ENCODE measurements around the gene ITGB3BP.
"Not testable (repeated sequence)": the region's sequence is repeated elsewhere in the genome, so short reads cannot be mapped to it uniquely, and the experiment has no call there.

ITGB3BP gene

DNA sequence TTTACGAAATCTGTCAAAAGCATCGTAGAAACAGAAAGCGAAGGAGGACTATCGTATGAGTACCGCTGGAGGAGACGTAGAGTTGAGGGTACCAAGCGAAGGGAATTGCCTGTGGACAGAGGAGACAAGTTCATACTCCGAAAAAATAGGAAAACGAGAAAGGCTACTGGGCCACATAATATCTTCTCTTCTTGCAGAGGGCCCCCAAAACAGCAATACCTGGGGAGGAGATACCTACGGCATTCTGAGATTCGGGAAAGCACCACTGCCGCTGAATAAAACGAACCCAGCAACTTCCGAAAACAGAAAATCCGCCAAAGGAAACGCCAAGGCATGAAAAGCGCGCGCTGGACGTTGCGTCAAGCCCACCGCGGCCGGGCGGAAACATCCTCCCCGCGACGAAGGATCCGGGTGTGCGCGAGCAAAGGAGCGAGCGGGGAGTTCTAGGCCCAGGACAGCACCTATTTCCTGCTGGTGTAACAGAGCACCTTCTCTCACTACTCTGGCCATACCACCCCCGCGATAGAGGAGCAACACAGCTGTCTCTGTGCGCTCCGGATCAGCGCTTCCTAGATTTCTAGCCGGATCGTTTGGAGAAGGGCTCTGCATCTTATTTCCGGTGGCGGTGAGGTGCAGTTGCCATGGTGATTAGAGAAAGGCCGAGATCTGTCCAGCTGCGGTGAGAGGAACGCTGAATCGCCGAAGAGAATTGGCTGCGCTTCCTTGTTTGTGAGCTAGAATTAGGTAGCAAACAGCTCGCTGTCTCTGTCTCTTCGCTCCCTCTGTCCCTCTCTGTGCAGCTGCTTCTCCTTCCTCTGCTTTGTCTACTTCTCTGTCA lies at the start of gene ITGB3BP, which contains the start of gene EFCAB7:
Gene ITGB3BP, minus strand, starts transcription at position 335 of the 838 bp plus-strand sequence. Its CDS starts 92 bp downstream, at position 243.
Gene EFCAB7, plus strand, starts transcription at position 635 of the 838 bp plus-strand sequence. CDS start 2,048 bp downstream, outside the sequence.
- peak; percentile 92 for DNase-seq (ENCODE audit: low read depth)

DNA sequence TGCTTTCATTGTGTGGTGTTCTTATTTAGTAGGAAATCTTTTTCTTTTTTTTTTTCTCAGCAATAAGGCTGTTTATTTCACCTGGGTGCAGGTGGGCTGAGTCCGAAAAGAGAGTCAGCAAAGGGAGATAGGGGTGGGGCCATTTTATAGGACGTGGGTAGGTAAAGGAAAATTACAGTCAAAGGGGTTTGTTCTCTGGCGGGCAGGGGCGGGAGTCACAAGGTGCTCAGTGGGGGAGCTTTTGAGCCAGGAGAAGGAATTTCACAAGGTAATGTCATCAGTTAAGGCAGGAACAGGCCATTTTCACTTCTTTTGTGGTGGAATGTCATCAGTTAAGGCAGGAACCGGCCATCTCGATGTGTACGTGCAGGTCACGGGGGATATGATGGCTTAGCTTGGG lies 49.7 kb upstream of the ITGB3BP start:
- DNase-seq (ENCODE audit: low read depth), result not testable (repeated sequence)

DNA sequence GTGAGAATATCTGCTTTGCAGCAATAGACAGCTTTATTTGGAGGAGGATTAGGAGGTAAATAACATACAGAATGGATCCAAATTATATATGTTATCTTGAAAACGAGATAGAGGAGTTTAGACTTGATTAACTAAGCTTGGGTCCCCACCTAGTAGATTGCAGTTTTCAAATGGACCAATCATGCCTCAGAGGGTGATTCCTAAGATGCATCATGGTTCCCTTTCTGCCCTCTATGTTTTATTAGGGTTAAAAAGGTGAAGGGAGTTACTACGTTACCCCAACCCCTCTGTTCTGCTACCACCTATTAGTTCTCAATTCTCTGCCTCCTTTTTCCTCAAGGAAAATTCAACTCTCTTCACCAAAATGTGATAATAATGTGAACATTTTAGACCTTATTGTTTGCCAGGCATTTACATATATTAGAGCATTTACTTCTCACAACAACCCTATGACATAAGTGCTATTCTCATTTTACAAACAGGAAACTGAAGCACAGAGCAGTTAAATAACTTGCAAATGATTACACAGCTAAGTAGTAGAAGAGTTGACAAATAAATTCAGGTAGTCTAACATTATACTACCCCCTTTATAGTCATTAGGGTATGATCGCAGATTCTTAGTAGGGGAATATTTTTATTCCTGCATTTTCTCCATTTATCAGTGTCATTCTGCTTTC lies 46.8 kb upstream of the ITGB3BP start:
- no peak for DNase-seq (ENCODE audit: low read depth)

DNA sequence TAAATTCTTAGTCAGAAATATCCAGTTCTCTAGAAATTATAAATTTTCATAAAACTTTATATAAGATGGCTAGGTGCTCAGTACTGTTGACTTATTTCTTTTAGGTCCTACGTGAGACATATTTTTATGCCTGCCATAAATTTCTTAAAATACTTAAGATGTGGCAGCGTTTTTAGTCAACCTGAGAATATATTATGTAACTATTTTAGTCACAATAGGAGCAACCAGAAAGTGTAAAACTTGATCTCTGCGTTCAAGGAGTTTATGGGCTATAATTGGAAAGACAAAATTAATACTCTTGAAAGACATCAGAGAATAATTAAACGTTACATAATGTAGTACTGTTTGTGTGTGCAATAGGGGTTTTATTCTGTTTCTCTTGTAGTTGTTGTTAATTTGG lies 46.0 kb upstream of the ITGB3BP start:
- DNase-seq (ENCODE audit: low read depth), result no peak

GRCh38 chr1:63563745-63564144 lies 40.7 kb upstream of the ITGB3BP start:
- no peak for DNase-seq (ENCODE audit: low read depth)

DNA sequence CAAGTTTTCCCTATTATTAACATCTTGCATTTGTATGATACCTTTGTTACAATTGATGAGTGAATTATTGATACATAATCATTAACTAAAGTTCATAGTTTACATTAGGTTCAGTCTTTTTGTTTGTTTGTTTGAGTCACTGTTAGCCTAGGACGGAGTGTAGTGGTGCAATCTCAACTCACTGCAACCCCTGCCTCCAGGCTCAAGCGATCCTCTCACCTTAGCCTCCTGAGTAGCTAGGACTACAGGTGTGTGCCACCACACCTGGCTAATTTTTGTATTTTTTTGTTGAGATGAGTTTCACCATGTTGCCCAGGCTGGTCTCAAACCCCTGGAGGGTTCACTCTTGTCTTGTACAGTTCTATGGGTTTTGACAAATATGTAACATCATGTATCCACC lies 36.3 kb upstream of the ITGB3BP start:
- no peak for DNase-seq (ENCODE audit: low read depth)

- peak; percentile 29 for DNase-seq (ENCODE audit: low read depth)
Observed at GRCh38 chr1:63557365-63557987, 34.5 kb upstream of the ITGB3BP start.

DNA sequence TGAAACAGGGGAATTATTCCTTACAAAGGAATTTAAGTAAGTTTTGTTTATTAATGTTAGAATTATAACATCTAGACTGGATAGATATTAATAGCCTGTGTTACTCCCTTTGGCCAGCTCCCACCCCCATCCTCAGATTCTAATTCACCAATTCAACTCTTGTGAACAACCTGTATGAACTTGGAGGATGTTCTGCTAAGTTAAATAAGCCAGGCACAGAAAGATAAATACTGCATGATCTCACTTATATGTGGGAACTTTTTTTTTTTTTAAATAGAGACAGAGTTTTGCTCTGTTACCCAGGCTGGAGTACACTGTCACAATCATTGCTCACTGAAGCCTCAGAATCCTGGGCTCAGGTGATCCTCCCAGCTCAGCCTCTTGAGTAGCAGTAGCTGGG lies 32.5 kb upstream of the ITGB3BP start:
- DNase-seq (ENCODE audit: low read depth), result no peak

GRCh38 chr1:63548877-63549276 lies 25.9 kb upstream of the ITGB3BP start:
- no peak for DNase-seq (ENCODE audit: low read depth)

DNA sequence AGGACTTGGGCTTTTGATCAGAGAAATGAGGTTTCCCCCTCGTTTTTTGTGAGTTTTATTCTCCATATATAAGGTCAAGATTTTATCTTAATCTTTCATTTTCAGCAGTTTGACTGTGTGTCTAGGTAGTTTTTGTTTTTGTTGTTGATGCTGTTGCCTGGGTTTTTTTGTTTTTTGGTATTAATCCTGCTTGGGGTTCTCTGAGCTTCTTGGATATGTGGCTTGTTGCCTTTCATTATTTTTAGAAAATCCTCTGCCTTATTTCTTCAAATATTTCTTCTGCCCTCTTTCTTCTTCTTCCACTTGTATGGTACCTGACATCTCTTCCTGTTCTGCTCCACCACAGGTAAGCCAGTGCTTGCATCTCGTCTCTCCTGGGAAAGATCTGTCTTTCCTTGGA lies 25.3 kb upstream of the ITGB3BP start:
- no peak for DNase-seq (ENCODE audit: low read depth)

DNA sequence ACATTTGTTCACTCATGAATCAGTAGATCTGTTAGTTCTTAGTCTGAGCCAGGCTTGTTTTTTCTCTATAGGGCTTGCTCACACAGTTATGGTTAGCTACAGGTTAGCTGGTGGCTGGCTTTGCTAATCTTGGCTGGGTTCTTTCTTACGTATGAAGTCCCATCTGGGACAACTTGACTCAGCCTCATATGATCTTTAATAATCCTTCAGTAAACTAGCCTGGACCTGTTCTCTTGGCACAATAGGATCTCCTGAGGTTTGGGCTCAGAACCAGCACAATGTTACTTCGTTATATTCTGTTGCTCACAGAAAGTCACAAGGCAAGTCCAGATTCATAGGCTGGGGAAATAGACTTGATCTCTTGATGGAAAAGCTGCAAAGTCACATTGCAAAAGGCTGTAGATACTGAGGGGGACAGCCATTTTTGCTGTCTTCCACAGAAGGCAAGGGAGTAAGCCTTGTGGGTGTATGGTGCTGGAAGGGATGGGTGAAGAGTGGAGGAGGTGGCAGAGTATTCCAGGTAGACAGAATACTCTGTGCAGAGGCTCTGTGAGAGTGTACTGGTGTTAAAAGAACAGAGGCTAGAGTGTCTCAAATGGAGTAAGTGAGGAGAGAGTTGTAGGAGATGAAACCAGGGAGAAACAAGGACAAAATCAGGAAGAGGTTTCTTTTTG lies 24.7 kb upstream of the ITGB3BP start:
- DNase-seq (ENCODE audit: low read depth), result no peak

DNA sequence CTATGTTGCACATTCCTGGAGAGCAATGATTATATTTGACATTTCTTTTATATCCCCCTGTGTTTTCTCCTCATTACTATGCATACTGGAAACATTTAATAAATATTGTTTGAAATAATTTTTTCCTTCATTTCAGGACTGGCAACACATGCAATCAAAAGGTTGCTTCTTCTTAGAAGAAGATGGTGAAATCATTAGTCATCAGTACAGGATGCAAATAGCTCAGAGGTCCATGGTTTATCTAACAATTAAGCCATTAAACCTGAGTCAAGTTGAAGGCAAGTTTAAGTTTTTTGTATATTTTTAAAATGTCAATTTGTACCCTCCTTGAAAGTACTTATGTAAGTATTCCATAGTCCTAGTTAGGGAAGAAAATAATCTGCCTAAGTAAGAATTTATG lies 22.8 kb upstream of the ITGB3BP start:
- DNase-seq (ENCODE audit: low read depth), result no peak

GRCh38 chr1:63537940-63538339 lies 14.9 kb upstream of the ITGB3BP start:
- no peak for DNase-seq (ENCODE audit: low read depth)

- DNase-seq (ENCODE audit: low read depth), result no peak
Observed at GRCh38 chr1:63537006-63537405, 14.0 kb upstream of the ITGB3BP start.

DNA sequence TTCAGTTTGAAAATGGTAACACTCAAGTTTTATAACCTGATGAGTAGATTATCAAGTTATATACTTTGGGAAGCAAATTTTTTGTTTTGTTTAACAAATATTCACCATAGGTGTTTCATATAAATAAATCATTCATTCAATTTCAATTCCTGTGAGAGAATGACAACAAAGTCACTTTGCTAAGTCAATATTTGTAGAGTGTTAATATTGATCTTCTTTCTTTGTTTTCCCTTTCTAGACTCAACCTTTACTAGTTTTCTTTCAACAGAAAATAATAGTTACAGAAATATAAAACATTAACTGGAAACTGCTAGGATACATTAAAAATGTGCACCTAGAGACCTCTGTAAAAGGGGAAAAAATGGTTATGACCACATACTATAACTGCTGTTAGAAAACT lies 11.4 kb upstream of the ITGB3BP start:
- no peak for DNase-seq (ENCODE audit: low read depth)

GRCh38 chr1:63533931-63534330 lies 10.9 kb upstream of the ITGB3BP start:
- DNase-seq (ENCODE audit: low read depth), result no peak

DNA sequence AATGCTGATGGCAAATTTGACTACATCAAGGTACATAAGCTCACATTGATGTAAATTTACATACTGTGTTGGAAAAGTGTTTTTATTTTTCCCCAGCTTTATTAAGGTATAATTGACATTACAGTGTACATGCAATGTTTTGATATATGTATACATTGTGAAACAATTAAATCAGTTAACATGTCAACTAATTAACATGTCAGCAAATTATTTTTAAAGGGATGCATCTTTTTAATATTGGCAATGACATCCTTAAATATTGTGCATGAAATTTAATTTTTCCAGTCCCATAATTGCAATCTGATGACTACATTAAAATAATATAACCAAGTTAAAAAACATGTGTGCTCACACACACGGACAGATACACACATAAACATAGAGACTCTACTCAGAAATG lies 9.7 kb upstream of the ITGB3BP start:
- DNase-seq (ENCODE audit: low read depth), result no peak

- no peak for DNase-seq (ENCODE audit: low read depth)
Observed at GRCh38 chr1:63524201-63524600, 1.2 kb upstream of the ITGB3BP start.

GRCh38 chr1:63523738-63524137 lies 713 bp upstream of the ITGB3BP start:
- DNase-seq (ENCODE audit: low read depth), result no peak

DNA sequence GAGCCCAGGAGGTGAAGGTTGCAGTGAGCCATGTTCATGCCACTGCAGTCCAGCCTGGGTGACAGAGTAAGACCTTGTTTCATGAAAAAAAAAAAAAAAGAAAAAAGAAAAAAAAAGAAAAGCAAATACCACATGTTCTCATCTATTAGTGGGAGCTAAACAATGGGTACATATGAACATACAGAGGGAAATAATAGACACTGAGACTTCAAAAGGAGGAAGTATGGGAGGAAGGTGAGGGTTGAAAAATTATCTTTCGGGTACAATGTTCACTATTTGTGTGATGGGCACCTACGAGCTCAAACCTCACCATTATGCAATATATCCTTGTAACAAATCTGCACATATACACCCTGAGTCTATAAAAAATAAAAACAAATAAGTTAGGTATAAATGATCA lies 6.4 kb downstream of the ITGB3BP start:
- no peak for DNase-seq (ENCODE audit: low read depth)

GRCh38 chr1:63512584-63512983 lies 10.4 kb downstream of the ITGB3BP start:
- DNase-seq (ENCODE audit: low read depth), result no peak

GRCh38 chr1:63509718-63510117 lies 13.3 kb downstream of the ITGB3BP start:
- DNase-seq (ENCODE audit: low read depth), result no peak

Data from HS-27A (cell line).